C1 segment of cervical spinal cord (tissue), 14 donors: ENCODE measurements around the gene RASAL2.
A peak's percentile ranks its signal among the peaks of the same experiment; 100 is the strongest.
"Not testable (repeated sequence)": the region's sequence is repeated elsewhere in the genome, so short reads cannot be mapped to it uniquely, and the experiment has no call there.

ENCODE experiments used
- DNase-seq, 14 donors: peaks; one replicate each; lab custom pipeline; 2025; lab: John Stamatoyannopoulos, UW

Gene RASAL2

DNA sequence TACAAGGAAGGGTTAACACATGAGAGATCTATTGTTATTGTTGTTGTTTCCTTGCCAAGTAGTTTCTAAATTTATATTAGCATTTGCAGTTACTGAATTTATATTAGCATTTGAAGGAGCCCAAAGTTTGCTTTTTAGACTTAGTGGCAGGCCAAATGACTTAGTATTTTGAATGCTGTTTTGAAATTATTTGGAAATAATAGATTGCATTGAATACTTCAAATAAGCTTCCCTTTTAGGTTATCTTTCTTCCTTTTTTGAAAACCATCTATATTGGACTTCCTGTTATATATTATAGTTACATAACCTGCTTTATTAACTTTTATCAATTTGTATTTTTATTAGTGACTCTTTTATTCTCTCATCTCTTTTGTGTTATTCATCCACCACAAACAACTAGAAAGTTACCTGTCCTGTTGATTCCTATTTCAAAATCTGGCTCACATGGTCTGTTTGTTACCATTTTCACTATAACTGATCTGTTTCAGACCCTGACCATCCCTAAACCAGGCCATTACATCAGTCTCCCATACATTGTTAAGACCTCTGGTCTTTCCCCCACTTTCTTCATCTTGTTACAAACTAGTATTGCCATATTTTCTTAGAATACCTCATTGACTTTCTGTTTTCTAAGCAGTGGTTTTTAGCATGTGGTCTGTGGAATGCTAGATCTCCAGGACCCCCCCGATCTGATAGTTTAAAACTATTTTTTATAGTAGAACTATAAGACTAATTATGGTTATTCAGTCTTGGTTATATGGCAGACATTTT is 185.2 kb downstream of the RASAL2 start:
- no peak for DNase-seq

DNA sequence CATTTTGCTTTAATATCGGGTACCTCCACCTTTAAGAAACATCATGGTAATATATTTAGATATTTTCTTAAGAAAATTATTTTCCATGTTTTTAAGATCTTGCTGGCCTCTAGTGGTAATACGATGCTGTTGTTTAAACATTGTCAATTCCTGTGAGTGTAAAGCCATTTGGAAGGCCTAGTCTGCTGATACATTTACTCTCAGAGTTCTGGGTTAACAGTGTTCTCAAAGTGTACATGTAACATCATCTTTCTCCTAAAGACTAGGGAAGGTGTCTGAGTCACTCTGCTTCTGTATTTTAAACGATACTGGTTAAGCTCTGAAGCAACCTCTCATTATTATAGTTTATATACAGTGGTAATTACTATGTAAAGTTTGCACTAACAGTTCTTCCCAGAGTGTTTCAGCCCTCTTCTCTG is 189.1 kb downstream of the RASAL2 start:
- DNase-seq = no peak

DNA sequence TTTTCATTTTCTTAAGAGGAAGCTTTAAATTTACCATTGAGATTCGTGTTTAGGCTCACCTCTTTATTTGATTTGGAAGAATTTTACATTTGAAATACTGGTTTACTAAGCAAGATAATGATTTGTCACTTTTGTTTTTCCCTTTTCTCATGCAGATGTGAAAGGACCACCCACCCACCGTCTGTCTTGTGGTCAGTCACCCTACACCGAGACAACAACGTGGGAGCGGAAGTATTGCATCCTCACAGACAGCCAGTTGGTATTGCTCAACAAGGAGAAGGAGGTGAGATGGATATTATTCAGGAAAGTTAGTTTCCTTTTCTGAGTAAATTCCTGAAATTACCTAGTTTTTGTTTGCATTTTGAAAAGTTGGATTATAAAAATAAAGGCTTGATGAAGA is 189.5 kb downstream of the RASAL2 start:
- DNase-seq = peak in 1 of 14 donors; percentile 7

DNA sequence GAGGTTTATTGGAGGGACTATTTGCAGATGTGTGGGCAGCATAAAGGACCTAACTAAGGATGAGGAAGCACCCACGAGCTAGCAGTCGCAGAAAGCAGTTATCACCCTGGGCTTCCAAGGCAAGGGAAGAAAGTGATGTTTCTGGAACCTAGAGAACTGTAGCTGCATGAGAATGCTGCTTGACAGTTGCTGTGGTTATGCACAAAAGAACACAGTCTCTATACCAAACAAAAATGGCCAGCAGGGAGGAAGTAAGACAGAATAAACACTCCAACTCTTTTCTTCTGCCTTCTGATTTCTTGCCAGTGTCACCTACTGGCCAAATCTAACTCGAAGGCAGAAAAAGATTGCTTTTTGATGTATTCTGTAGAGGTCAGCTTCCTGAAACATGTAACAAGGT is 190.2 kb downstream of the RASAL2 start:
- peak in 1 of 14 donors; percentile 15 for DNase-seq

DNA sequence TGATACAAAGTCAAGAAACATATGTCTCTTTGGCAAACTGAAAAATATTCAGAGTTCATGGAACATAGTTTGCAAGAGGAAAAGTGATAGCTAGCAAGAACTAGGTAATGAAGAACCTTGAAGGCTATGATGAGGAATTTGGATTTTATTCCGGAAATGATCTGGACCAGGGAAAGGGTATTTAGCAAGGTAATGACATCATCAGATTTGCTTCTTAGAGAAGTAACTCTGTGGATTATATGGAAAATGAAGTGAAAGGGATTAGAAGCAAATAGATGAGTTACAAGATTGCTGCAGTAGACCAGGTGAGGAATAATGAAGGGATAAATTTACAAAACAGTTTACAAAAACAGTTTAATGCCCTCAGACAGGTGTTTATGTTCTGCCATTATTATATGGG is 197.3 kb downstream of the RASAL2 start:
- no peak for DNase-seq

DNA sequence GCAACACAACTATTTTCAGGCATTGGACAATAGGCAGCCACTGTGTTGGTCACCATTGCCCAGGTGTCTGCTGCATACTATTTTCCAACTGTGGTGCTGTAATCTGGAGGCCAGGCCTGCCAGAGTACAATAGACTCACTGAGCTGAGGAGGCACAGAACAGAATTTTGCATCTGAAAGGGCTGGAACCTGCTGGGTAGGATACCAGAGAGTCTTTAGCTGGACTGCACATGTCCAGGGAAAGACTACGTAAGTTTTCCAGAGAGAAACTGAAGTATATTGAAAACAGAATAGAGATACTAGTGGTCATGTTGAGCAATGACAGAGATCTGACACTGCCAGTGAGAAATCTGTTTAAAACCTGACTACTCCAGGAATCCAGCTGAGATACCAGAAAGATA is 200.8 kb downstream of the RASAL2 start:
- DNase-seq = no peak

DNA sequence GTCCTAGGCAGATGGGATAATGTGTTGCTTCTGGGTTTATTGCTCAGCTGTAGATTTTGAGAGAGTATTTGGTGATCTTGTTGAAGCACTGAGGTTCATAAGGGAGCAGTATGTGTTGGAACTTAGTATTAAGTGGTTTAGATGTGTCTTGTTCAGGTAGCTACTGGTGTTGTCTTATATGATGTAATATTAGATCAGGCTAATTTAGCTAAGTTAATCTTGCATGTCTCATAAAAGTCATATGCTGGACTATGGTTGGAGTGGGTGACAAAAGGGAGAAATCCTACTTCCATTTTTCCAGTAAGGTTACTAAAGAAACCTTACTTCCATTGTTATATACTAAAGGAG is 206.4 kb downstream of the RASAL2 start:
- no peak for DNase-seq

DNA sequence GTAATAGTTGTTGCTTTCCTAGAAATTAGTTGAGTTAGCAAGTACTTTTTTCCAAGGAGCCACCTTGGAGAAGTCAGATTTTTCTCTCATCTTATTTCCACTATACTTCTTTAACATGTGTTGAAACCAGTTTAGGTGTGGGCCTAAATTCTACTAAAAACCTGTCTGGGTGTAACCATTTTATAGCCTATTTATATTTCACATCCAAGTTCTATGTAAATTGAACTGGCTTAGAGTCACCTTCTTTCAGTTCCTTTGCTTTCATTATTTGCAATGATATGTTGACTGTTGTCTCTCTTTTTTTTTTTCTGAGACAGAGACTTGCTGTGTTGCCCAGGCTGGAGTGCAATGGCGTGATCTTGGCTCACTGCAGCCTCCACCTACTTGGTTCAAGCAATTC is 207.2 kb downstream of the RASAL2 start:
- no peak for DNase-seq

DNA sequence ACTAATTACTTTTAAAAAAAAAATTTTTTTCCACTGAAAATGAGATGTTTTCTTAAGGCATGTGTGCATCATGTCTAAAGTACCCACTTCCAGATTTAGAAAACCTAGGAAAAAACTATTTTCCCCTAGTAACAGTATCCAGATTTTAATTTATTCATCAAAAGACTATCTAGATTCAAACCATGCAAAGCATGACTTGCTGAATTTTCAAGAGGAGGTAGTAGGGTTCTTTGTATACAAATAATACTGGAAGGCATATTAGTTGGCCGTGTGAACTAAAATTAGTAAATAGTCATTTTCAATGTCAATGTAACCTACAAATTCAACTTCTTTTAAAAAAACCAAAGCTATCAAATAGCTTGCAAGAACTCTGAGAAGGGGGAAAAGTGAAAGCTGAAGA is 213.4 kb downstream of the RASAL2 start:
- no peak for DNase-seq

DNA sequence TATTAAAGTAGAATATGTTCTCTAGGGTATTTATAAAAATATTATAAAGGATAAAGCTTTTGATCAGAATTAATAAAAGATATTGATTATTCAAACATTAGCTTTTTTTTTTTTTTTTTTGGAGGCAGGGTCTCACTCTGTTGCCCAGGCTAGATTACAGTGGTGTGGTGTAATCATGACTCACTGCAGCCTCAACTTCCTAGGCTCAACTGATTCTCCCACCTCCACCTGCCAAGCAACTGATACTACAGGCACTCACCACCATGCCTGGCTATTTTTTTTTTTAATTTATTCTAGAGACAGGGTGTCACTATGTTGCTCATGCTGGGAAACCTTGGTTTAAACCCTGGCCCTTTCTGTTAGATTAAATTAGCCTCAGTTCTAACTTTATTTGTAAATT is 214.5 kb downstream of the RASAL2 start:
- no peak for DNase-seq

DNA sequence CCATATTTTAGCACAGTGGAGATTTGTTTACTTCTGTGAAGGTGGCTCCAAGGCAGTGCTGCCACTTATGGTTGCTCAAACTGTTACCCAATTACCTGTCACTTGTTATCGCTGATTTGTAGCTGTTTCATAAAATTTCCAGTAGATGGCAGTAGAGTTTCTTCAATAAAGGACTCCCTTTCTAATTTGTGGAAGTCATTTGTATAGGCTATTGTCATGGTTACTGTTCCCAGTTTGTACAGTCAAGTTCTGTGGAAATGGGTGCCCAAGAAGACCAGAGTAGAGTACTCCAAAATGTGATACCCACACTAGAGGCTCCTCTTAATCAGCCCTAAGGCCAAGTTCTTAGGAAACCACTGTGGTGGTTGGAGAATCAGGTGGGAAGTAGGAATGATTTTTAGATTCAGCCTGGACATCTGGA is 216.8 kb downstream of the RASAL2 start:
- peak in 3 of 14 donors; percentile 3 to 35 (median 28) for DNase-seq

DNA sequence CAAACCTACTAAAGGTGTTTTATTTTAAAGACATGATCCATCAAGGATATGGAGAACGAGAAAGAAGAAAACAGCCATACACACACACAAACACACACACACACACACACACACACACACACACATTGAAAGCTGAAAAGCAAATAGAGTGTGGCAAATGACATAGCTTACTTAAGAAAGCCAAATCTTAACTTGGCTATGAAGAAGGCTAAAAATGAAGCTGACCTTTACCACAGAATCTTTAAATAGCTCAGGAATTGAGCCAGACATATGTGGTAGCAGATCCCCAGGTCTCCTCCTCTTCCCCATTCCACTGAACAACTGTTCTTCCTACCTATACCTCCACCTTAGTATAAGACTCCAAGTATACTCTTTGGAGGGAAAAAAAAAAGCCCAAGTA is 217.3 kb downstream of the RASAL2 start:
- no peak for DNase-seq

DNA sequence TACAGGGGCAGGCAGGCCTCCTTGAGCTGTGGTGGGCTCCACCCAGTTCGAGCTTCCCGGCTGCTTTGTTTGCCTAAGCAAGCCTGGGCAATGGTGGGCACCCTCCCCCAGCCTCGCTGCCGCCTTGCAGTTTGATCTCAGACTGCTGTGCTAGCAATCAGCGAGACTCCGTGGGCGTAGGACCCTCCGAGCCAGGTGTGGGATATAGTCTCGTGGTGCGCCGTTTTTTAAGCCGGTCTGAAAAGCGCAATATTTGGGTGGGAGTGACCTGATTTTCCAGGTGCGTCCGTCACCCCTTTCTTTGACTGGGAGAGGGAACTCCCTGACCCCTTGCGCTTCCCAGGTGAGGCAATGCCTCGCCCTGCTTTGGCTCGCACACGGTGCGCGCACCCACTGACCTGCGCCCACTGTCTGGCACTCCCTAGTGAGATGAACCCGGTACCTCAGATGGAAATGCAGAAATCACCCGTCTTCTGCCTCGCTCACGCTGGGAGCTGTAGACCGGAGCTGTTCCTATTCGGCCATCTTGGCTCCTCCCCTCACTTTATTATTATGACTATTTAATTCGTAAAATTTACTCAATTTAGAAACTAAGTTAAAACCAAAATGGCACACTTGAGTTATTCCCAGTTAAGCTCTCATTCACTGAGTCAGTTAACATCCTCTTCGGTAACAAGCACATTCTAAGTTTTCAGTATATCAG is 226.5 kb downstream of the RASAL2 start:
- DNase-seq = not testable (repeated sequence)

DNA sequence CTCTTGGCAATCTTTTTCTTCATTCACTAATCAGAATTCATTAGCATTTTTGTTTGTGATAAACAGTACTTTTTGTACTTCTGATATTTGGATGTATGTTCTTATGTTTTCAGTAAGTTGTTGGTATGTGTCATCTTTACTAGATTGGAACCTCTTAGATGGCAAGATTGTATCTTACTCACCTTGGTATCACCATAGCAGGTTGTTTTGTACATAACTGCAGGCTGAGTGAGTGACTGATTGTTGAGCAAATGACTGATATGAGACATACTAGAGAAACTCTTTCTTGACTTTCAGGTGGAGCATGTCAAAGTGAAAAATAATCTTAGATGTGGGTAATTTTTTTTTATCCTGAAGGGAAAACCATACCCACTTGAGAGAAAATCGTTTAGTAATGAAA is 229.2 kb downstream of the RASAL2 start:
- DNase-seq = no peak

DNA sequence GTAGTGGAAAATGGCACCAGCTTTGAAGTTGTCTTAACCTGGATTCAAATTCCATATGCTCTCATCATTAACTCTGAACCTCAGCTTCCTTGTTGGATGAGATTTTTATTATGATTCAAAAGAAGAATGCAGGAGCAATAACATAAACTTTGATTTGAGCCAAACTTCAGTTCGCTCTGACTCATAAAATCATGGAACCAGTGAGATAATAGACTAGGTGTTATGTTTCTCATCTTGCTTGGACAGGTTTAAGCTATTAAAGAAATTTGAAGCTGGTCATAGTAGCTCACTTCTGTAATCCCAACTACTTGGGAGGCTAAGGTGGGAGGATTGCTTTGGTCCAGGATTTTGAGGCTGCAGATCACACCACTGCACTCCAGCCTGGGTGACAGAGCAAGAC is 230.1 kb downstream of the RASAL2 start:
- DNase-seq = no peak

DNA sequence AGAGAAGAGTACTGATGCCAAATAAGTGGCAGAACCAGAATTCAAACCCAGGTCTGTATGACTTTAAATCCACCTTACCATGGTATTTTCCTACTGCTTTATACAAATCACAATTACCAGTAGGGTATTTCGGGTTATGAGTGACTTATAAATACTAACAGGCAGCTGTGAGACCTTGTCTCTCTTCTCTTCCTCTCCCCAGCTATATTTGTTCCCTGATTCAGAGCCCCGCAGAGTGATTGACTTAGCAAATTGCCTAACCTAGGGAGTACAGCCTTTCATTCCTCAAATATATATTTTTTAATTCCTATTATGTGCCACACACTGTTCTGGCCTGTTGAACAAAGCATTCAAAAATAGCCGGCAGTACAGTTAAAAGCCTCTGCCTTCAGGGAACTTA is 234.8 kb downstream of the RASAL2 start:
- DNase-seq = no peak

DNA sequence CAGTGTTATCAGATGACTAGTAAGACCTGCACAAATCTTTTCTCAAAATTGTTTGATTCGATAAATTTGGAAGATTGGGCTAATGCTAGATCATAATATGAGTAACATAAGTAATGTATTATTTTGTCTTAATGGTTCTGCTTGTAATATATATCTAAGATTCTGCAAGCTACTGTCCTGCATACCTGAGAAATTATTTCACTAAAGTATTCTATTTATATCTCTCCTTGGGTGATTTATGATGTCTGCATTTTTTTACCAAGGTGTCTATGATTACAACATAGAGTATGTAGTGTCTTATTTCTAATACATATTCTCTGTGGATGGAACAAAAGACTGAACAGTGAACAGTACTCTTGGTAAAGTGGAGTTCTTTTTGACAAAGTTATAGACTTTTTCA is 236.2 kb downstream of the RASAL2 start:
- no peak for DNase-seq

DNA sequence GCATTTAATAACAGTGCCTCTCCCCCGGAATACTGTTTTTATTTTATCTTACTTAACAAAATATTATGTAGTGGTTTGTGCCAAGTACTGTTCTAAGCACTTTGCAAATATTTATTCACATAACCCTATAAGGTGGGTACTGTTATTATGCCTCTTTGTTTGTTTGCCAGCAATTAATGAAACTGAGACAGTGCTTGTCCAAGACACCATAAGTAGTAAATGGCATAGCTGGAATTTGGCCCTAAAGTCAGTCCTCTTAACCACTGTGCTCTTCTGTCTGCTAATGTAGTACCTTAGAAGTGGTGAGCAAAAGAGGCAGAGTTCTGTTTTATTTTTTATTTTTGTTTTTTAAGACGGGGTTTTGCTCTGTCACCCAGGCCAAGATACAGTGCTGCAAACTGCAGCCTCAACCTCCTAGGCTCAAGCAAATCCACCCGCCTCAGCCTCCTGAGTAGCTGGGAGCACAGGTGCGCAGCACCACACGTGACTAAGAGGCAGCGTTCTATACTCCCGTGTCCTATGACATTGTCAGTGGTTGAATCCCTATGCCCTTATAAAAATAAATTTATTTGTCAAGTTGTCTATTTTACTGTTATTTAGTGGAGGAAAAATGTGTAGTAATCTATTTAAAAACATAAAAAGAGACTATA is 237.1 kb downstream of the RASAL2 start:
- DNase-seq = no peak

DNA sequence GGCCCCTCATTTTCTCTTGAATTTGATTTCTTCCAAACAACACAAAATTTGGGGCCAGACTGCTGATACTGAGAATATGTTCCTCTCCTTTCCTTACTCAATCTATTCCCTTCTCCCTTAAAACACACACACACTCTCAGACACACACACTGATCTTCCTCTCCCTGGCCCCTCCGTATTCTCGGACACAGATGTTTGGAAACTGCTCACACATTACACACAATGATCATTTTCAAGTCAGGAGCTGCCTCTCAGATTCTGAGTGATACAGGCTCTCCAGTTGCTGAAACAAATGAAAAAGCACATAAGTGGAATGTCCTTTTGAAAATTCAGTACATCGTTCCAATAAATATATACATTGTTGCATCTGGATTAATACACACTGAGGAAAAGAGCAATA is 241.5 kb downstream of the RASAL2 start:
- no peak for DNase-seq

DNA sequence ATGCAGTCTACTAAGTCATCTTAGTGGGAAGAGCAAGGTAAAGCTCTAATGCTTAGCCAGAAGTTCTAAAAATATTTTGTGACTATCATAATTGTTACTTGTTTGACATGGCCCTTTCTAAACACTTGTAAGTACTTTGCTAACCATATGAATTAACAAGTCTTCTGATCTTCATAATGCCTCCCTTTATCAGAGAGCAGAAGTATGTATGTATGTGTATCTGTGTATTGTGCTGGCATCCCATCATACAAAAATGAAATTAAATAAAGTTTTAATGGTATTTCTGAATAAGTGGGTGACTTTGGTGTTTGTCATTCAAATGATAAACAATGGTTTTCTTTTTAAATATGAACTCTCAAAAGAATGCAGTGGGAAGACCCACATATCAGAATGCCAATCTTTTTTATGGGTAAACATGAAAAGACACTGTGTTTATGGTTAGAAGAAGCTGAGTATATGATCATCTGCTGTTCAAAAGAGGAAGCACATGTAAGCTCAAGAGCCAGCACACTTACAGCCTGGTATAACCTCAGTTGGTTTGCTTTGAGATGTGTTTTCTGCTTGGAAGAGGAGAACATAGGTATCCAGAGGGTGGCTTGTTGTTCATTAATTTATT is 243.3 kb downstream of the RASAL2 start:
- no peak for DNase-seq

DNA sequence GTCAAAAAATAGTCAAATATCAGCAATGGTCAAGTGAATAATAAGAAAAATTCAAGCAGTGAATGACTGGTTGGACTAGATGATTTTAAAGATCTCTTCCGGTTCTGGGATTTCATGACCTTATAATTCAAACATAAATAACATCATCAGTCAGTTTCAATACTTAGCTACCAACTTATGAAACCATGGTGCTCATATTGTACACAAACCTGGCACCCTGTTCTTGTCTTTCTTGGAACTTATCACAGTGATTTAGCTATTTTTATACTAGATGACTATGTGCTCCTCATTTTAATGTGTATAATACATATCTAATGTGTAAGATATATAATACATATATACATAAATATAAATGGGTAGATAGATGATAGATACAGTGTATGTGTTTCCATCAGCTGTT is 245.9 kb downstream of the RASAL2 start:
- no peak for DNase-seq

DNA sequence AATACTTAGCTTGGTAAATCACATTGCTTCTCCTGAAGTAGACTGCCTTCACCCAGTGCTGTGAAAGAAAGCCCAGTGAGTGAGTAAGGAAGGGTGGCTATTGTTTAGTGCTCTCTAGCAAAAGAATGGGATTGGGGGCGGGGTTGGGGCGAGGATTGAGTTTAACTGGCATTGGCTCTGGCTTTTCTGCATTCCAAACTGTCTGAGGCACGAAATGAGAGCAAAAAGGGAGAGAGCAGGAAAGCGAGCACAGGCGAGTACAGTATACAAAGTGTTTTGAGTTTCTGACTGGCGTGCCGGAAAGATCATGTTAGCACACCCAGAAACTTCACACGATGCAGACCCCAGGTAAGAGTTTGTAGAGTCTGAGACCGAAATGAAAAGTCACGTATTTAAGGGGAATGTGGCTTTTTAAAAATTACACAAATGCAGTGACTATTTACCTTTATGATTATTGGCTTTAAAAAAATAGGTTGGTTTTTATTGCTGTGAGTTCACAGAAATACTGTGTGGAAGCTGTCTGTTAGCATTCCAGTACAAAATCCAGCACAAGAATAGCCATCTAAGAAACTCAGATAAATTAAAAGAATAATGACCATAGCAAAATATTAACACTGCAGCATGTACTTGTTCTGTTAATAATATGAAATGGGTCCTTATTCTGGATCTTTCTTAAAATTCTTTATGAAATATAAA is 247.5 kb downstream of the RASAL2 start:
- peak in 2 of 14 donors; percentile 2 to 4 for DNase-seq
